Measurements from ENCODE around the gene FBLN5.
"Not testable (repeated sequence)": the region's sequence is repeated elsewhere in the genome, so short reads cannot be mapped to it uniquely, and the experiment has no call there.

FBLN5 gene

GRCh38 chr14:91904956-91905645 is 42.4 kb downstream of the FBLN5 start:
- Histone ChIP-seq H3K4me3 (ENCODE audit: low read length in 2 of 2) (no peak overlapping the region), H3K27me3 (ENCODE audit: control insufficient read depth in 1 of 2, insufficient read depth in 2 of 2, low read length in 2 of 2) (no peaks in the 10 kb centered on the region), H3K9ac (ENCODE audit: low read length in 2 of 2) (no peak overlapping the region), H3K4me1 (ENCODE audit: control insufficient read depth, insufficient read depth, low read length) (peaks cover 13% of the 10 kb centered on the region), H3K9me3 (ENCODE audit: control insufficient read depth in 2 of 2, low read length in 2 of 2) (no peaks in the 10 kb centered on the region), H3K36me3 (ENCODE audit: control insufficient read depth in 2 of 2, insufficient read depth in 2 of 2, low read length in 2 of 2) (no peaks in the 10 kb centered on the region), H3K27ac (ENCODE audit: low read length) (no peak overlapping the region)

DNA sequence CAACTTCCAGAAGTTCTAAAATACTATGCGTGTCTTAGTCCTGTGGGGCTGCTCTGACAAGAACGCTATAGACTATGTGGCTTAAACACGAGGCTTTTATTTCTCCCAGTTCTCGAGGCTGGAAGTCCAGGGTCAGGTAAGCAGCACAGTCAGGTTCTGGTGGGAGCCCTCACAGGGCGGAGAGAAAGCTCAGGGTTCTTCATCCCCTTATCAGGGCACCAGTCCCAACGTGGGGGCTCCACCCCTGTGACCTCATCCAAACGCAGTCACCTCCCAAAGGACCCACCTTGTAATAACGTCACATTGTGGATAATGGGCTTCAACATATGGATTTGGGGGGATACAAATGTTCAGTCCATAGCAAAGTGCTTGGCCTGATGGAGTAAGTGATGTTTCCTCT is 43.0 kb downstream of the FBLN5 start:
- Histone ChIP-seq H3K27ac (ENCODE audit: low read length) (no peak overlapping the region), H3K4me3 (ENCODE audit: low read length in 2 of 2) (no peak overlapping the region), H3K9me3 (ENCODE audit: control insufficient read depth in 2 of 2, low read length in 2 of 2) (no peaks in the 10 kb centered on the region)

GRCh38 chr14:91903070-91903469 is 44.4 kb downstream of the FBLN5 start:
- Histone ChIP-seq H3K9ac (ENCODE audit: low read length in 2 of 2) (no peak overlapping the region), H3K27me3 (ENCODE audit: control insufficient read depth in 1 of 2, insufficient read depth in 2 of 2, low read length in 2 of 2) (no peaks in the 10 kb centered on the region), H3K27ac (ENCODE audit: low read length) (no peak overlapping the region), H3K9me3 (ENCODE audit: control insufficient read depth in 2 of 2, low read length in 2 of 2) (no peaks in the 10 kb centered on the region), H3K4me1 (ENCODE audit: control insufficient read depth, insufficient read depth, low read length) (peaks cover 27% of the 10 kb centered on the region), H3K36me3 (ENCODE audit: control insufficient read depth in 2 of 2, insufficient read depth in 2 of 2, low read length in 2 of 2) (no peaks in the 10 kb centered on the region), H3K4me3 (ENCODE audit: low read length in 2 of 2) (no peak overlapping the region)

More for the DNA sequence above, 43.0 kb downstream of the FBLN5 start:
- Histone ChIP-seq H3K4me1 (ENCODE audit: control insufficient read depth, insufficient read depth, low read length) (peaks cover 18% of the 10 kb centered on the region), H3K27me3 (ENCODE audit: control insufficient read depth in 1 of 2, insufficient read depth in 2 of 2, low read length in 2 of 2) (no peaks in the 10 kb centered on the region), H3K36me3 (ENCODE audit: control insufficient read depth in 2 of 2, insufficient read depth in 2 of 2, low read length in 2 of 2) (no peaks in the 10 kb centered on the region), H3K9ac (ENCODE audit: low read length in 2 of 2) (no peak overlapping the region)

DNA sequence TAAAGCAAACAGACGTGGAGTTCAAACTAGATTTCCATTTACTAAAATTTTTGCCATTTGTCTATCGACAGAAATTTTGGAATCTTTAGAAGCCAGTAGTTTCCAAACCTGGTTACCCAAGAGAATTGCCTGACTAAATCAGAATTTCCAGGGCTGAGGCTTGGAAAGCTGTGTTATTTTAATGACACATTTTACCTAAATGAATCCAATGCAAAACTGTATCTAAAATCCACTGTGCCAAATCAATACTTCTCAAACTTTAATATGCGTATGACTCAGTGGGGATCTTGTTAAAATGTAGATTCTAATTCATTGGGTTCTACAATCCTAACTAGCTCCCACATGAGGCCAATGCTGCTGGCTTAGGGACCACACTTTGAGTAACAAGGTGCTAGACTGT is 45.2 kb downstream of the FBLN5 start:
- Histone ChIP-seq H3K9ac (ENCODE audit: low read length in 2 of 2) (no peak overlapping the region), H3K36me3 (ENCODE audit: control insufficient read depth in 2 of 2, insufficient read depth in 2 of 2, low read length in 2 of 2) (no peaks in the 10 kb centered on the region), H3K9me3 (ENCODE audit: control insufficient read depth in 2 of 2, low read length in 2 of 2) (no peaks in the 10 kb centered on the region), H3K27ac (ENCODE audit: low read length) (no peak overlapping the region), H3K4me3 (ENCODE audit: low read length in 2 of 2) (no peak overlapping the region), H3K4me1 (ENCODE audit: control insufficient read depth, insufficient read depth, low read length) (peaks cover 32% of the 10 kb centered on the region), H3K27me3 (ENCODE audit: control insufficient read depth in 1 of 2, insufficient read depth in 2 of 2, low read length in 2 of 2) (no peaks in the 10 kb centered on the region)

DNA sequence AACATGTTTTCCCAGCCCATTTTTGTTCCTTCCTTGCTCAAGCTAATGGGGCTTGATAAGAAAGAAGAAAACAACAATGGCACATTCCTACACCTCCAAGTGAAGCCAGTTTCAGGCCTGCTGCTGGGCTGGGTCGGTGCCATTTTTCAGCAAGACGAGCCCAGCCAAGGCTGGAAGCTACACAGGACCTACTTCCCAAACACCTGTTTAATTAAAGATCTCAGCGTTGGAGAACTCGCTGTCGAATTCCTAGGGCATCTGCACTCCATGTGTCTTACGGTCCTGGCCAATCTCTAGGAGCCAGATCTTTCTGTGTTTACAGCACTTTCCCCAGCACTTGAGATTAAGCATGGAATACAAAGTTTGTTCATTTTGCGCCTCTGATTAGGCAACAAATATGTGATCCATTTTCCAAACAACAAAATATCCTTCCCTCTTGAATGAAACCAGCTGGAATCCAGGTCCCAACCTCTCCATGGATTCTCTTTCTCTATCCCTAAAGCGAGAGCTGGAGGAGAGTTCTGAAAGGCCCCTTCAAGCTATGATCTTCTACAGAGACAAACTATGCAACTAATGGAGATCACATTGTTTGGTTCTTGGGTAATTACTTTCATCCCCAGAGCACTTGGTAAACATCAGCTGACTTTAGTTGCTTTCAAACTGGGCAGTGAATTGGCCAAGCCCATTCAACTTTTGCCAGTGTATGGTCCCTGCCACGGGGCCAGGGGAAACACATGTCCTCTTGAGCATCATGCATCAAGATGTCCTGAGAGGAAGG is 45.9 kb downstream of the FBLN5 start:
- no peak overlapping the region for H3K9ac ChIP-seq (ENCODE audit: low read length in 2 of 2)
- H3K9me3 ChIP-seq (ENCODE audit: control insufficient read depth in 2 of 2, low read length in 2 of 2) = no peaks in the 10 kb centered on the region
- H3K4me1 ChIP-seq (ENCODE audit: control insufficient read depth, insufficient read depth, low read length) = peaks cover 39% of the 10 kb centered on the region
- H3K27me3 ChIP-seq (ENCODE audit: control insufficient read depth in 1 of 2, insufficient read depth in 2 of 2, low read length in 2 of 2) = no peaks in the 10 kb centered on the region
- peak overlapping the region; percentile 55 for H3K27ac ChIP-seq (ENCODE audit: low read length)
- no peaks in the 10 kb centered on the region for H3K36me3 ChIP-seq (ENCODE audit: control insufficient read depth in 2 of 2, insufficient read depth in 2 of 2, low read length in 2 of 2)
- H3K4me3 ChIP-seq (ENCODE audit: low read length in 2 of 2) = no peak overlapping the region

DNA sequence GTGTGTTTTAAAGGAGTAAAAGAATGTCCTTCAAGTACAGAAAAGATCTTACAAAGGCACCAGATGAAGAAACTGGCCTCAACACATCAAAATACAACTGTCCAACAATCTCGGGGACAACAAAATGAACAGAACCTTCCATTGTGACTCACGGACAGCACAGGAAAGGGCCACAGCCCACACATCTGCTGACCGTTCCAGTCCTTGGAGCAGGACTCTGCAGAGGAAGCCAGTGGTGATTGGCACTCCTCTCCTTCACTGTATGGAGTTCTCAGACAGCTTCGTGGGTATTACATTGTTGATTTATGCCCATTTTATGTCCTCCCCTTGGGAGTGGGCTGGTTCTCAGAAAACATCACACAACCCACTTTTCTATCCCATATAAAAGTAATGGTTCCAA is 47.7 kb downstream of the FBLN5 start:
- H3K4me1 ChIP-seq (ENCODE audit: control insufficient read depth, insufficient read depth, low read length) = peaks cover 40% of the 10 kb centered on the region
- no peak overlapping the region for H3K27ac ChIP-seq (ENCODE audit: low read length)
- H3K36me3 ChIP-seq (ENCODE audit: control insufficient read depth in 2 of 2, insufficient read depth in 2 of 2, low read length in 2 of 2) = no peaks in the 10 kb centered on the region
- H3K9ac ChIP-seq (ENCODE audit: low read length in 2 of 2) = no peak overlapping the region
- H3K9me3 ChIP-seq (ENCODE audit: control insufficient read depth in 2 of 2, low read length in 2 of 2) = no peaks in the 10 kb centered on the region
- no peaks in the 10 kb centered on the region for H3K27me3 ChIP-seq (ENCODE audit: control insufficient read depth in 1 of 2, insufficient read depth in 2 of 2, low read length in 2 of 2)
- peak overlapping the region in 1 of 2 donors; percentile 15 for H3K4me3 ChIP-seq (ENCODE audit: low read length in 2 of 2)

DNA sequence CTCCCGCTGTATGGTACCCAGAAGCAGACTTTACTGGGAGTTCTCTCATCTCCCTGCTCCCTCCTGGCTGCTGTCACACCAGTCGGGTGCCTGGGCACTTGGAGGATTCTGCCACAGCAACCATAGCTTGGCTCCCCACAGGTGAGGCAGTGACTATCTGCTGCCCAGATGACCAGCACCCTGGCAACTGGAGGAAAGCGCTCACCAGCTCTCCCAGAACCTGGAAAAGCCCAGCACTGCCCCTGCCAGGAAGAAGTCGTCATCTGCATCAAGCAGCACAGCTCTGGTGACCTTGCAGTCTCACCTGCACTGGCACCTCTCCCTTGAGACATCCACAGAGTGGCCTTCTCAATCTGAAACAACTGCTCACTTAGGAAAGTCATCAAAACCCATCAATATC is 48.3 kb downstream of the FBLN5 start:
- no peaks in the 10 kb centered on the region for H3K36me3 ChIP-seq (ENCODE audit: control insufficient read depth in 2 of 2, insufficient read depth in 2 of 2, low read length in 2 of 2)
- H3K4me1 ChIP-seq (ENCODE audit: control insufficient read depth, insufficient read depth, low read length) = peaks cover 40% of the 10 kb centered on the region
- no peak overlapping the region for H3K27ac ChIP-seq (ENCODE audit: low read length)
- H3K27me3 ChIP-seq (ENCODE audit: control insufficient read depth in 1 of 2, insufficient read depth in 2 of 2, low read length in 2 of 2) = no peaks in the 10 kb centered on the region
- H3K9me3 ChIP-seq (ENCODE audit: control insufficient read depth in 2 of 2, low read length in 2 of 2) = no peaks in the 10 kb centered on the region
- H3K9ac ChIP-seq (ENCODE audit: low read length in 2 of 2) = no peak overlapping the region
- H3K4me3 ChIP-seq (ENCODE audit: low read length in 2 of 2) = peak overlapping the region in 1 of 2 donors; percentile 15

GRCh38 chr14:91898372-91898771 is 49.1 kb downstream of the FBLN5 start:
- Histone ChIP-seq H3K27me3 (ENCODE audit: control insufficient read depth in 1 of 2, insufficient read depth in 2 of 2, low read length in 2 of 2) (no peaks in the 10 kb centered on the region), H3K4me1 (ENCODE audit: control insufficient read depth, insufficient read depth, low read length) (peaks cover 40% of the 10 kb centered on the region), H3K27ac (ENCODE audit: low read length) (no peak overlapping the region), H3K4me3 (ENCODE audit: low read length in 2 of 2) (no peak overlapping the region), H3K9ac (ENCODE audit: low read length in 2 of 2) (no peak overlapping the region), H3K9me3 (ENCODE audit: control insufficient read depth in 2 of 2, low read length in 2 of 2) (no peaks in the 10 kb centered on the region), H3K36me3 (ENCODE audit: control insufficient read depth in 2 of 2, insufficient read depth in 2 of 2, low read length in 2 of 2) (no peaks in the 10 kb centered on the region)

DNA sequence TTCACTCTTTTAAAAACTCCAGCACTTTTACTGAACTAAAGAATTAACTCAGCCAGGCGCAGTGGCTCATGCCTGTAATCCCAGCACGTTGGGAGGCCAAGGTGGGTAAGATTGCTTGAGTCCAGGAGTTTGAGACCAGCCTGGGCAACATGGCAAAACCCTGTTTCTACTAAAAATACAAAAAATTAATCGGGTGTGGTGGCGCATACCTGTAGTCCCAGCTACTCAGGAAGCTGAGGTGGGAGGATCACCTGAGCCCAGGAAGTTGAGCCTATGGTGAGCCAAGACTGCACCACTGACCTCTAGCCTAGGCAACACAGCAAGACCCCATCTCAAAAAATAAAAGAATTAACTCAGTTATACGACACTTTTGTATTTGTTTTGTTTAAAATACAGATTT is 49.8 kb downstream of the FBLN5 start:
- not testable (repeated sequence) for H3K36me3 ChIP-seq (ENCODE audit: control insufficient read depth in 2 of 2, insufficient read depth in 2 of 2, low read length in 2 of 2); H3K9ac ChIP-seq (ENCODE audit: low read length in 2 of 2); H3K27me3 ChIP-seq (ENCODE audit: control insufficient read depth in 1 of 2, insufficient read depth in 2 of 2, low read length in 2 of 2); H3K9me3 ChIP-seq (ENCODE audit: control insufficient read depth in 2 of 2, low read length in 2 of 2)
- H3K27ac ChIP-seq (ENCODE audit: low read length) = peak overlapping the region; percentile 66
- H3K4me3 ChIP-seq (ENCODE audit: low read length in 2 of 2) = peak overlapping the region in 1 of 2 donors; percentile 22
- H3K4me1 ChIP-seq (ENCODE audit: control insufficient read depth, insufficient read depth, low read length) = peaks cover 43% of the 10 kb centered on the region

DNA sequence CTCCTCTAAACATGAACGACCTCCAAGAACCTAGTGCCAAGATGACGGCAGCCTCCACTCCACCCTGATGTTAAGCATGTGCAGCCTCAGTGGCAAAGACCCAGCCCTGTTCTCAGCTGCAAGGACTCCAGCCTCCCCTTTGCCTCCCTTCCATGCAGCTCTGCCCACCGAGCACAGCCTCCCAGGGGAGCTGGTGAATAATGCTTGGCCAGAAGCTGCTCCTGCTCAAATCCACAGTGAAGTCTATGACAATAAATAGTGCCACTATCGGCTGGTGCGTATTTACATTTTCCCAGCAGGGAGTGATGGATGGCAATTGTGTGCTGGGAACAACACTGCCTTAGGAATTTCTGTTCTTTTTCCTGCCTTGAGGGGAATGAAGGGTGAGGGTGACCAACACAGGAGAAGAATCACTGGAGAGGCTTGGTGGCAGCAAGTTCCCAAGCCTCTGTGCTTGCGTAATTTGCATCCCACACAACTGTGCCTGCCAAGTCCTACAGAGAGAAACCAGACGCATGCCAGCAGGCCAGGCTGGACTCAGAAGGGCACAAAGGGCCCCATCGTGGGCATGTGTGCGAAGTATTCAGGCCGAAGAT is 50.3 kb downstream of the FBLN5 start:
- H3K36me3 ChIP-seq (ENCODE audit: control insufficient read depth in 2 of 2, insufficient read depth in 2 of 2, low read length in 2 of 2) = no peaks in the 10 kb centered on the region
- H3K9me3 ChIP-seq (ENCODE audit: control insufficient read depth in 2 of 2, low read length in 2 of 2) = no peaks in the 10 kb centered on the region
- H3K27ac ChIP-seq (ENCODE audit: low read length) = peak overlapping the region; percentile 66
- H3K4me3 ChIP-seq (ENCODE audit: low read length in 2 of 2) = peak overlapping the region; percentile 14 to 22
- peaks cover 47% of the 10 kb centered on the region for H3K4me1 ChIP-seq (ENCODE audit: control insufficient read depth, insufficient read depth, low read length)
- H3K27me3 ChIP-seq (ENCODE audit: control insufficient read depth in 1 of 2, insufficient read depth in 2 of 2, low read length in 2 of 2) = peaks cover 0 to 2% of the 10 kb centered on the region in 2 donors
- H3K9ac ChIP-seq (ENCODE audit: low read length in 2 of 2) = no peak overlapping the region

Data from stomach smooth muscle (tissue), 2 donors.